ENCODE measurements around the gene CD2. TPM values are rescaled to one million over a fixed set of nuclear protein-coding genes. Genes with fewer than 3 reads are reported as not detected.

CD2 gene
- not detected in 2 replicates for total RNA-seq

DNA sequence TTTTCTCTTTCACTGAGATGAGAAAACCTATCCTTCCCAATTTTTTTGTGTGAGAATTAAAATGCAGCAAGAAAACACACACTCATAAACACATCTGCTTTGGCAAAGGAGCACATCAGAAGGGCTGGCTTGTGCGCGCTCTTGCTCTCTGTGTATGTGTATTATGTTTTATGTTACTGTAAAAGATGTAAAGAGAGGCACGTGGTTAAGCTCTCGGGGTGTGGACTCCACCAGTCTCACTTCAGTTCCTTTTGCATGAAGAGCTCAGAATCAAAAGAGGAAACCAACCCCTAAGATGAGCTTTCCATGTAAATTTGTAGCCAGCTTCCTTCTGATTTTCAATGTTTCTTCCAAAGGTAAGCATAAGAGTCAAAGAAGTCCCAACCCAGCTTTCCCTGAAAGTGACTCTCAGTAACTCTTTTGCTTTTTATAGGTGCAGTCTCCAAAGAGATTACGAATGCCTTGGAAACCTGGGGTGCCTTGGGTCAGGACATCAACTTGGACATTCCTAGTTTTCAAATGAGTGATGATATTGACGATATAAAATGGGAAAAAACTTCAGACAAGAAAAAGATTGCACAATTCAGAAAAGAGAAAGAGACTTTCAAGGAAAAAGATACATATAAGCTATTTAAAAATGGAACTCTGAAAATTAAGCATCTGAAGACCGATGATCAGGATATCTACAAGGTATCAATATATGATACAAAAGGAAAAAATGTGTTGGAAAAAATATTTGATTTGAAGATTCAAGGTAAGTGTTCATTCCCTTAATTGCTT is at the start of gene CD2:
Gene CD2 (plus strand): TSS at position 233 of the 780 bp plus-strand sequence. CDS start 63 bp downstream, at position 296.

Other genes with a start within 250 kb of the CD2 start
- gene CD58, start 183.4 kb upstream of the CD2 start, total RNA-seq, result 22.0 and 33.4 TPM in 2 replicates
- gene IGSF3, start 86.7 kb upstream of the CD2 start, total RNA-seq, result 0.89 and 2.4 TPM in 2 replicates
- 13.1 and 31.5 TPM in 2 replicates for gene PTGFRN, start 155.5 kb downstream of the CD2 start, total RNA-seq
- gene CD101, start 247.3 kb downstream of the CD2 start, total RNA-seq, result under 0.01 and 0.18 TPM in 2 replicates